GM18907 (cell line): ENCODE data around the gene TBC1D8.

Experiments used
- ATAC-seq: cut with Tn5 transposase; IDR thresholded peaks from one replicate; pipeline ENCODE4 v1.9.1; 2021; ENCODE audit warnings: mild to moderate bottlenecking, moderate library complexity; ENCODE audit not compliant: unreplicated experiment

TBC1D8 gene

DNA sequence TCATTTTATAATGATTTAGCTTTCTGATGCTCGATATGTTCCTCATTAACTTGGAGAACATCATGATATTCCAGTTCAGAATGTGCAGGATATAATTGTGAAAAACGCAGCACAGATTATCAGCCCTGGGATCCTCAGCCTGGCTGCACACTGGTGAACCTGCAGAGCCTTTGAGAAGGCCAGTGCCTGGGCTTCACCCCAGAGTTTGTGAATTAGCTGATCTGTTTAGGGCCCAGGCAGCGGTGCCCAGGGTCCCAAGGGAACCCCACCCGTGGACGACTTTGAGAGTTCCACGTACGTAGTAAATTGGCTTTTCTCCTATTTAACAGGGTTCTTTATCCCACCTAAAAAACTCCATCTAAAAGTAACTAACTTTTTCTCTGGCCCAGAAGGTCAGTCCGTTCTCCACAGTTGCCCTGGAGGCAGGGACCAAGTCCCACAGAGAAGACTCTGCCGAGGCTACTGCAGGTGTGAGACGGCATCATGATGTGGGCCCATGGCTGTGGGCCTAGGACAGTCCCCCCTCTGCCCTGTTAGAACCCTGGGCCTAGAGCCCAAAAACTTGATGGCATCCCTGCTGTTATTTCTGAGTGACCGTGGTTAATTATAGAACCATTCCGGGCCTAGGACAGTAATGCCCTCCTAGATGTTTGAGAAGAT is 188.7 kb downstream of the TBC1D8 start:
- no peak for ATAC-seq

DNA sequence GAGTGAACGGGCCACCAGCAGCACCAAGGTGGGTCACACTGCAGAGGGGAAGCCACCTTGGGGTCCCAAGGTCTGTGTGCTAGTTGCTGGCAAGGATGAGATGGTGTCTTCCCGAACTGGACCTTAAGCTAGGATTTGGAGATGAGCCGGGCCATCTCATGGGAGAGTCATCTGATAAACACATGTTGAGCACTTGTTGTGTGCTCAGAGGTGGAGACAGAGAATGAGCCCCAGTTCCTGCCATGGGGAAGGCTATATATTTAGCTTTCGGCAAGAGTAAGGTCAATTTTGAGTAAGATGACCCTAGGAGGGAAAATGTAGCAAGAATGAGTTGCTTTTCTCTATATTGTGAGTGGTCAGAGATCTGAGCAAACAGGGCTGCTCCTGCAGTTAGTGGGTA is 190.5 kb downstream of the TBC1D8 start:
- no peak for ATAC-seq

DNA sequence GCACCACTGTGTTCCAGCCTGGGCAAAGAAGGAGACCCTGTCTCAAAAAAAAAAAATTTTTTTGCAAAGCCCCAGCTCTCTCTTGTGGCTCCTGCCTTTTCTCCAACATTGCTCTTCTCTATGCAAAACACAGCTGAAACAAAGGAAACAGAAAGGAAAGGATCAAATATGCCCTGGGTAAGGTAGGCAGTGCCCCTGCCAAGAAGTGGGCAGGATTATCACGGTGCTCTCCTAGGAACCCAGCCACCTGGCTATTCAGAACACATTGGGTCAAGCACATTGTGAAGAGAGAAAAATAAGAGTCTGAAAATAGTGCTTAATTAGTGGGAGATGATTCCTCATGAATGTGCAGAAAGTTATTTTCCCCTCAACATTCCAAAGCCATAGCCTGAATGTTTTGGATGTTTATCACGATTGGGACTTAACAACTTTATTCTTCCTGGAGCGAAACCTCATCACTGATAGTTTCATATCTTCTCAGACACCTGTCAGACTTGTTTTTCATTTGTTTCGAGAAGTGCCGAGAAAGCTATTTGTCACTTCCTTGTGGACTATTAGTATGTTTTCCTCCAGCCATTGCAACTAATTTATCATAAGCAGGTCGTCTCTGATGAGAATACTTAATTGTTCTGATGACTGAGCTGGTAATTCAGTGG is 191.8 kb downstream of the TBC1D8 start:
- no peak for ATAC-seq

DNA sequence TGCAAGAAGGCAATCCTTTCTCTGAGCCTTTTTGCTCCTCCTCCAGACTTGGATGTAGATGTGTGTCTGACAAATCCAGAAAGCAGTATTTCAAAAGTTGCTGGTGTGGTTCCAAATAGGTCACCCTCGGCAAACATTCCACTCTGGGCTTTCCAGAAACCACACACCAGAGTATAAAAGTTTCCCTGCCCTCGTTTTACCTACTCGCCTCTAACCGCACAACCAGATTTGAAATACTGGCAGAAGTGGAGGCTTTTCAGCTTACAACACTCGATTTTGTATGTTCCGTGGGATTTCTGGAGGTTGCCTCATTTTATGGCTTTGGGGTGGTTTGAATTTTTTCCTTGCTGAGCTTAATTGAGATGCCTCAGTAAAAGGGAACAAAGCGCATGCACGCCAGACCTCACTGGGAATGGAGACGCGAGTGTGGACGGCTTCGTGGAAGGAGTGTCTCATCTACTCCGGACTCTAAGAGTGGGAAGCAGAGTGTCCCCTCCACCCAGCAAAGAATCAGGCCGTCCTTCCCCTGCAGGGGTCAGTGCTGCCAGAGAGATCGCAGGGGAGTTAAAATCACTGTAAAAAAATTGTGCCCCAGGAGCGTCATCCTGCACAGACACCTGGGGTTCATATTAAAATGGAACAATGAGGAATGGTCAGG is 193.1 kb downstream of the TBC1D8 start:
- ATAC-seq, result no peak
